ENCODE data around the gene MYCT1. TPM values are rescaled to one million over a fixed set of nuclear protein-coding genes. Genes with fewer than 3 reads are reported as not detected.
"Not testable (repeated sequence)": the region's sequence is repeated elsewhere in the genome, so short reads cannot be mapped to it uniquely, and the experiment has no call there.

Gene MYCT1
- total and polyA plus RNA-seq, 4 donors: 3.6 to 9.1 (median 4.3) TPM

- TF ChIP-seq EGR1 (IDR thresholded peaks at IDR 0.05; ENCODE audit: low read depth in 2 of 2) (no peak), YY1 (IDR thresholded peaks at IDR 0.05) (no peak), JUND (IDR thresholded peaks at IDR 0.05) (no peak)
- WGBS: 36% methylated on average over 8 of the region's 8 CpGs
- no peak overlapping the region for H3K9ac ChIP-seq (ENCODE audit: low read depth in 1 of 2, low read length in 2 of 2)
- H3K4me1 ChIP-seq (ENCODE audit: control insufficient read depth in 4 of 4, insufficient read depth in 4 of 4, low read length in 3 of 4): no peaks in the 10 kb centered on the region
- no peaks in the 10 kb centered on the region for H3K9me3 ChIP-seq (ENCODE audit: control insufficient read depth in 4 of 4, low read length in 3 of 4)
- no peak for DNase-seq (ENCODE audit: low spot score)
- no peak overlapping the region for H3K27ac ChIP-seq (ENCODE audit: low read depth in 1 of 2, low read length in 2 of 2)
- H3K27me3 ChIP-seq (ENCODE audit: control insufficient read depth in 4 of 4, insufficient read depth in 4 of 4, low read length in 3 of 4): peaks cover 0 to 2% (median 0%) of the 10 kb centered on the region in 4 donors
- no peak overlapping the region for H3K4me3 ChIP-seq (ENCODE audit: low read depth in 1 of 3, low read length in 3 of 3)
- no peaks in the 10 kb centered on the region for H3K36me3 ChIP-seq (ENCODE audit: control insufficient read depth in 4 of 4, insufficient read depth in 3 of 4, low read depth in 1 of 4, low read length in 3 of 4)
Observed at GRCh38 chr6:152682141-152682540, 15.6 kb upstream of the MYCT1 start.

GRCh38 chr6:152682935-152683334 is 14.8 kb upstream of the MYCT1 start:
- not testable (repeated sequence) for H3K27me3 ChIP-seq (ENCODE audit: control insufficient read depth in 4 of 4, insufficient read depth in 4 of 4, low read length in 3 of 4); H3K9ac ChIP-seq (ENCODE audit: low read depth in 1 of 2, low read length in 2 of 2); H3K9me3 ChIP-seq (ENCODE audit: control insufficient read depth in 4 of 4, low read length in 3 of 4); H3K27ac ChIP-seq (ENCODE audit: low read depth in 1 of 2, low read length in 2 of 2); H3K4me1 ChIP-seq (ENCODE audit: control insufficient read depth in 4 of 4, insufficient read depth in 4 of 4, low read length in 3 of 4); H3K36me3 ChIP-seq (ENCODE audit: control insufficient read depth in 4 of 4, insufficient read depth in 3 of 4, low read depth in 1 of 4, low read length in 3 of 4); DNase-seq (ENCODE audit: low spot score); H3K4me3 ChIP-seq (ENCODE audit: low read depth in 1 of 3, low read length in 3 of 3)
- 47% methylated on average over 8 of the region's 8 CpGs for WGBS

DNA sequence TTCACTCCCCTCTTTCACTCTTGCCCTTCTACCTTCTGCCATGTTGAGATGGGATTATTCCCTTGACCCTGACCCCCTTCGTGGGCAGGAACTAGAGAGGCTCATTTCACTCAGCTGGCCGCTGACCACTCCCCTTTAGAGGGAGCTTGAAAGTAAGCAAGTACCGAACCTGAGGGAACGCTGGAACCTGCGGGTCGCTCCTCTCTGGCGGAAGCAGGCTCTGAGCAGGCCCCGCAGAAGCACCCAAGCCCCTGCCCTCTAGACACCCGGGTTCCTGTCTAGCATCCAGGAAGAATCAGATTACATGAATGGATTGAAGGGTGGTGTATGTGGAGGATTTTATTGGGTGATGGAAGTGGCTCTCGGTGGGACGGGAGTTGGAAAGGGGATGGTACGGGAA is 11.9 kb upstream of the MYCT1 start:
- TF ChIP-seq JUND (IDR thresholded peaks at IDR 0.05) (no peak), RXRA (IDR thresholded peaks at IDR 0.05) (no peak)
- Histone ChIP-seq H3K27me3 (ENCODE audit: control insufficient read depth in 4 of 4, insufficient read depth in 4 of 4, low read length in 3 of 4) (peaks cover 0 to 6% (median under 1%) of the 10 kb centered on the region in 4 donors), H3K36me3 (ENCODE audit: control insufficient read depth in 4 of 4, insufficient read depth in 3 of 4, low read depth in 1 of 4, low read length in 3 of 4) (no peaks in the 10 kb centered on the region), H3K9ac (ENCODE audit: low read depth in 1 of 2, low read length in 2 of 2) (no peak overlapping the region), H3K4me3 (ENCODE audit: low read depth in 1 of 3, low read length in 3 of 3) (no peak overlapping the region), H3K4me1 (ENCODE audit: control insufficient read depth in 4 of 4, insufficient read depth in 4 of 4, low read length in 3 of 4) (no peaks in the 10 kb centered on the region), H3K9me3 (ENCODE audit: control insufficient read depth in 4 of 4, low read length in 3 of 4) (no peaks in the 10 kb centered on the region), H3K27ac (ENCODE audit: low read depth in 1 of 2, low read length in 2 of 2) (no peak overlapping the region)
- 87% methylated on average over 12 of the region's 12 CpGs for WGBS
- DNase-seq (ENCODE audit: low spot score): no peak

- no peaks in the 10 kb centered on the region for H3K27me3 ChIP-seq (ENCODE audit: control insufficient read depth in 4 of 4, insufficient read depth in 4 of 4, low read length in 3 of 4)
- WGBS: 55% methylated on average over 3 of the region's 3 CpGs
- no peak overlapping the region for H3K27ac ChIP-seq (ENCODE audit: low read depth in 1 of 2, low read length in 2 of 2)
- no peak overlapping the region for H3K4me3 ChIP-seq (ENCODE audit: low read depth in 1 of 3, low read length in 3 of 3)
- no peaks in the 10 kb centered on the region for H3K36me3 ChIP-seq (ENCODE audit: control insufficient read depth in 4 of 4, insufficient read depth in 3 of 4, low read depth in 1 of 4, low read length in 3 of 4)
- DNase-seq (ENCODE audit: low spot score): no peak
- H3K9ac ChIP-seq (ENCODE audit: low read depth in 1 of 2, low read length in 2 of 2): no peak overlapping the region
- H3K4me1 ChIP-seq (ENCODE audit: control insufficient read depth in 4 of 4, insufficient read depth in 4 of 4, low read length in 3 of 4): no peaks in the 10 kb centered on the region
- H3K9me3 ChIP-seq (ENCODE audit: control insufficient read depth in 4 of 4, low read length in 3 of 4): no peaks in the 10 kb centered on the region
- TF ChIP-seq FOXA1 (IDR thresholded peaks at IDR 0.05): no peak
- no peak for TF ChIP-seq ZBTB33 (IDR thresholded peaks at IDR 0.05)
- no peak for TF ChIP-seq RXRA (IDR thresholded peaks at IDR 0.05)
- TF ChIP-seq HNF4A (conservative IDR thresholded peaks at IDR 0.05): no peak
- no peak for TF ChIP-seq RAD21 (IDR thresholded peaks at IDR 0.05)
- TF ChIP-seq EGR1 (IDR thresholded peaks at IDR 0.05; ENCODE audit: low read depth in 2 of 2): no peak
- TF ChIP-seq GABPA (IDR thresholded peaks at IDR 0.05 in 1 of 2, conservative IDR thresholded peaks at IDR 0.05 in 1 of 2): no peak
- TF ChIP-seq, protein P1, sequence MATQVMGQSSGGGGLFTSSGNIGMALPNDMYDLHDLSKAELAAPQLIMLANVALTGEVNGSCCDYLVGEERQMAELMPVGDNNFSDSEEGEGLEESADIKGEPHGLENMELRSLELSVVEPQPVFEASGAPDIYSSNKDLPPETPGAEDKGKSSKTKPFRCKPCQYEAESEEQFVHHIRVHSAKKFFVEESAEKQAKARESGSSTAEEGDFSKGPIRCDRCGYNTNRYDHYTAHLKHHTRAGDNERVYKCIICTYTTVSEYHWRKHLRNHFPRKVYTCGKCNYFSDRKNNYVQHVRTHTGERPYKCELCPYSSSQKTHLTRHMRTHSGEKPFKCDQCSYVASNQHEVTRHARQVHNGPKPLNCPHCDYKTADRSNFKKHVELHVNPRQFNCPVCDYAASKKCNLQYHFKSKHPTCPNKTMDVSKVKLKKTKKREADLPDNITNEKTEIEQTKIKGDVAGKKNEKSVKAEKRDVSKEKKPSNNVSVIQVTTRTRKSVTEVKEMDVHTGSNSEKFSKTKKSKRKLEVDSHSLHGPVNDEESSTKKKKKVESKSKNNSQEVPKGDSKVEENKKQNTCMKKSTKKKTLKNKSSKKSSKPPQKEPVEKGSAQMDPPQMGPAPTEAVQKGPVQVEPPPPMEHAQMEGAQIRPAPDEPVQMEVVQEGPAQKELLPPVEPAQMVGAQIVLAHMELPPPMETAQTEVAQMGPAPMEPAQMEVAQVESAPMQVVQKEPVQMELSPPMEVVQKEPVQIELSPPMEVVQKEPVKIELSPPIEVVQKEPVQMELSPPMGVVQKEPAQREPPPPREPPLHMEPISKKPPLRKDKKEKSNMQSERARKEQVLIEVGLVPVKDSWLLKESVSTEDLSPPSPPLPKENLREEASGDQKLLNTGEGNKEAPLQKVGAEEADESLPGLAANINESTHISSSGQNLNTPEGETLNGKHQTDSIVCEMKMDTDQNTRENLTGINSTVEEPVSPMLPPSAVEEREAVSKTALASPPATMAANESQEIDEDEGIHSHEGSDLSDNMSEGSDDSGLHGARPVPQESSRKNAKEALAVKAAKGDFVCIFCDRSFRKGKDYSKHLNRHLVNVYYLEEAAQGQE (IDR thresholded peaks at IDR 0.05): no peak
- no peak for TF ChIP-seq YY1 (IDR thresholded peaks at IDR 0.05)
- TF ChIP-seq FOXA2 (IDR thresholded peaks at IDR 0.05): no peak
- TF ChIP-seq, protein P2, sequence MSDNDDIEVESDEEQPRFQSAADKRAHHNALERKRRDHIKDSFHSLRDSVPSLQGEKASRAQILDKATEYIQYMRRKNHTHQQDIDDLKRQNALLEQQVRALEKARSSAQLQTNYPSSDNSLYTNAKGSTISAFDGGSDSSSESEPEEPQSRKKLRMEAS (IDR thresholded peaks at IDR 0.05): no peak
- no peak for TF ChIP-seq TAF1 (conservative IDR thresholded peaks at IDR 0.05)
- TF ChIP-seq ATF3 (IDR thresholded peaks at IDR 0.05): no peak
- TF ChIP-seq HNF4G (IDR thresholded peaks at IDR 0.05): no peak
- TF ChIP-seq SP1 (IDR thresholded peaks at IDR 0.05): no peak
- no peak for TF ChIP-seq JUND (IDR thresholded peaks at IDR 0.05)
Observed at GRCh38 chr6:152695372-152696045, 2.2 kb upstream of the MYCT1 start.

Measured in liver (tissue), 9 donors.